ENCODE measurements around the gene MCEMP1. TPM values are rescaled to one million over a fixed set of nuclear protein-coding genes. Genes with fewer than 3 reads are reported as not detected.

MCEMP1 gene
- total RNA-seq, 1 donor from 2014 or later, result not detected

DNA sequence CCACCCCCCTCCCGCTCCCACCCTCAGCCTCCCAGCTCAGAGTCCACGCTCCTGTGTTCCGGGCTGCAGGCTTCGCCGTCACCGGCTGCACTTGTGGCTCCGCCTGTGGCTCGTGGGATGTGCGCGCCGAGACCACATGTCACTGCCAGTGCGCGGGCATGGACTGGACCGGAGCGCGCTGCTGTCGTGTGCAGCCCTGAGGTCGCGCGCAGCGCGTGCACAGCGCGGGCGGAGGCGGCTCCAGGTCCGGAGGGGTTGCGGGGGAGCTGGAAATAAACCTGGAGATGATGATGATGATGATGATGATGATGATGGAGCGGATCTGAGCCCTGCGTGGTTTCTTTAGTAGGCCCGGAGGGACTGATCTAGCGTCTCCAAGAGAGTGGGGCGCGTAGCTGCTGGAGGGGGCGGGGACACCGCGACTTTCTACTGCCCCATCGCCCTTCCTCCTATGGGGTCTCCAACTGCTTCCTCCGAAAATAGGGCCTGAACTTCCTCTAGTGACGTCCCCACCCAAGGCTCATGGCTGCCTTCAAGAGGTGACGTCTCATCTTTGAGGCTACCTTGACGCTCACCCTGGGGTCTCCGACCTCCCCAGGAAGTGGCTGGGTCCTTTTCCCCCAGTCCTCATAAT, 6.6 kb upstream of the MCEMP1 start:
- H3K36me3 ChIP-seq (ENCODE audit: control insufficient read depth in 3 of 3, insufficient read depth in 3 of 3, low read length in 3 of 3), result no peaks in the 10 kb centered on the region
- H3K4me1 ChIP-seq (ENCODE audit: control insufficient read depth in 3 of 3, insufficient read depth in 3 of 3, low read length in 3 of 3), result no peaks in the 10 kb centered on the region
- no peak overlapping the region for H3K9ac ChIP-seq (ENCODE audit: low read depth in 1 of 3, low read length in 3 of 3)
- H3K9me3 ChIP-seq (ENCODE audit: control insufficient read depth in 3 of 3, low read length in 3 of 3), result no peaks in the 10 kb centered on the region
- peaks cover 18 to 33% (median 26%) of the 10 kb centered on the region in 3 donors for H3K27me3 ChIP-seq (ENCODE audit: control insufficient read depth in 3 of 3, insufficient read depth in 3 of 3, low read length in 3 of 3)
- H3K27ac ChIP-seq (ENCODE audit: low read depth, low read length), result no peak overlapping the region
- no peak overlapping the region for H3K4me3 ChIP-seq (ENCODE audit: low read length in 3 of 3)

DNA sequence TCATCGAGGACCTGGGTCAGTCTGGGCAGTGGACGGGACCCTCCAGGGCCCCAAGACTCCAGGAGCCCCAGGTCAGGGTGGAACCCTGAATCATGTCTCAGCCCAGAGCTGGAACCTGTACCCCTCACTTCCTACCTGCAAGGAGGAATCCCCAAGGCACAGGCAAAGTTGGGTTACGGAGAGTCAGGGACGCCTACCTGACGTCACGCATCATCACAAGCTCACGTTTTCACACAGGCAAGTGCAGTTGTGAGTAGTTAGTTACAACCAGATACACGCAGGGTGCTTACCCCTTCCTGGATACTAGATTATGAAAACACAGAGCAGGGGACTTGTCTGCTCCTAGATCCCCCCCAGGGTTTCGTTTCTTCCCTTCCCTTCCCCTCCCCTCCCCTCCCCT, 6.1 kb upstream of the MCEMP1 start:
- no peaks in the 10 kb centered on the region for H3K4me1 ChIP-seq (ENCODE audit: control insufficient read depth in 3 of 3, insufficient read depth in 3 of 3, low read length in 3 of 3)

DNA sequence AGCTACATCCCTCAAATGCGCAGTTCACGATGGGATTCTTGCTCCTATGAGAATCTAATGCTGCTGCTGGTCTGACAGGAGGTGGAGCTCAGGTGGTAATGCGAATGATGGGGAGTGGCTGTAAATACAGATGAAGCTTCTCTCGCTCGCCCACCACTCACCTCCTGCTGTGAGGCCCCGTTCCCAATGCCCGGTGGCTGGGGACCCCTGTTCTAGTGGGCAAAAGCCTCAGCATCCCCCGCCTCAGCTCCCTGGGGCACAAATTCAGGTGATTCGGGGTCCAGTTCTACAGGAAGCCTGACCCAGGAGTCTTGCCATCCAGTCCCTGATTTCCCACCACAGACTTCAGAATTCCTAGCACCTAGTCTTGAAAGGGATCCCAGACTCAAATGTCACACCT, 4.4 kb upstream of the MCEMP1 start:
- no peak overlapping the region for H3K9ac ChIP-seq (ENCODE audit: low read depth in 1 of 3, low read length in 3 of 3)
- H3K4me3 ChIP-seq (ENCODE audit: low read length in 3 of 3), result no peak overlapping the region
- H3K27me3 ChIP-seq (ENCODE audit: control insufficient read depth in 3 of 3, insufficient read depth in 3 of 3, low read length in 3 of 3), result peaks cover 23 to 44% (median 35%) of the 10 kb centered on the region in 3 donors
- H3K36me3 ChIP-seq (ENCODE audit: control insufficient read depth in 3 of 3, insufficient read depth in 3 of 3, low read length in 3 of 3), result no peaks in the 10 kb centered on the region
- H3K9me3 ChIP-seq (ENCODE audit: control insufficient read depth in 3 of 3, low read length in 3 of 3), result no peaks in the 10 kb centered on the region
- H3K4me1 ChIP-seq (ENCODE audit: control insufficient read depth in 3 of 3, insufficient read depth in 3 of 3, low read length in 3 of 3), result no peaks in the 10 kb centered on the region
- H3K27ac ChIP-seq (ENCODE audit: low read depth, low read length), result no peak overlapping the region

More for the DNA sequence above, 6.1 kb upstream of the MCEMP1 start:
- Histone ChIP-seq H3K27ac (ENCODE audit: low read depth, low read length) (no peak overlapping the region), H3K9ac (ENCODE audit: low read depth in 1 of 3, low read length in 3 of 3) (no peak overlapping the region), H3K27me3 (ENCODE audit: control insufficient read depth in 3 of 3, insufficient read depth in 3 of 3, low read length in 3 of 3) (peaks cover 20 to 34% (median 26%) of the 10 kb centered on the region in 3 donors), H3K36me3 (ENCODE audit: control insufficient read depth in 3 of 3, insufficient read depth in 3 of 3, low read length in 3 of 3) (no peaks in the 10 kb centered on the region), H3K4me3 (ENCODE audit: low read length in 3 of 3) (no peak overlapping the region), H3K9me3 (ENCODE audit: control insufficient read depth in 3 of 3, low read length in 3 of 3) (no peaks in the 10 kb centered on the region)

DNA sequence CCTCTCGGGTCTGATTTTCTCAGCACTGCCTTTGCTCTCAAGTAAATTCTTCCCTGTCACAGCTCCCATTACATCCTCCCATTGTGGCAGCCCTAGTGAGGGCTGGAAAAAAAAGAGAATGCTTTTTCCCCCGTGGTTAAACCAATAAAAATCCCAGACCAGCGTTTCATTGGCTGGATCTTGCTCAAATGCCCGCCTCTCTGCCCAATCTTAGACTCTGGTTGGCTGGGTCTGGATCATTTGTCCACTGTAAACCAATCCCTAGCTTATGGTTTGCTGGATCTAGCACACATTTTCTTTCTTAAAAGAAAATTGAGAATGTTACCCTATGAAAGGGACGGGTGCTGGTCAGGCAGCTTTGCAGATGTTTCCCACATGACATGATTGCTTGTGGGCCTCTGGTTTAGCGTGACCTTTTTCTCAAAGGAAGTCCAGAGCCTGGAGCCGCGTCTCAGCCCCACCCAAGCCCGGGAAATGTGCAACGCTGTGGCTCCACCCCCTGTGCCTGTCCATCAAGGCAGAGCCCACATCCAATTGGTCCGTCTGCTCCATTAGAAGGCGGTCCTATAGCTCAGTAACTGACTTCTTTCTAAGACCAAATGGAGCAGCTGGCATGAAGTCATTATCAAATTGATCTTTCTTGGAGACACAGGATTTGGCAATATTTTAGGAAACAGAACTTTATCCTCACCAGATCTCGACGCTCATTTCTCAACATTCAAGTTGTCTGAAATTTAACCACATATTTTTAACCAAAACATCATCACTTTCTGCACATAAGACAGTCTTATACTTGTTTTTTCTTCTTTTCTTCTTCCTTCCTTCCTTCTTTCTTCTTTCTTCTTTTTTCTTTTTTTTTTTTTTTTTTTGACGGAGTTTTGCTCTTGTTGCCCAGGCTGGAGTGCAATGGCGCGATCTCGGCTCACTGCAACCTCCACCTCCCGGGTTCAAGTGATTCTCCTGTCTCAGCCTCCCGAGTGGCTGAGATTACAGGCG, 2.6 kb upstream of the MCEMP1 start:
- H3K4me3 ChIP-seq (ENCODE audit: low read length in 3 of 3), result no peak overlapping the region
- H3K9me3 ChIP-seq (ENCODE audit: control insufficient read depth in 3 of 3, low read length in 3 of 3), result no peaks in the 10 kb centered on the region
- H3K9ac ChIP-seq (ENCODE audit: low read depth in 1 of 3, low read length in 3 of 3), result no peak overlapping the region
- peaks cover 22 to 50% (median 33%) of the 10 kb centered on the region in 3 donors for H3K27me3 ChIP-seq (ENCODE audit: control insufficient read depth in 3 of 3, insufficient read depth in 3 of 3, low read length in 3 of 3)
- H3K4me1 ChIP-seq (ENCODE audit: control insufficient read depth in 3 of 3, insufficient read depth in 3 of 3, low read length in 3 of 3), result peaks cover 0 to 3% (median 0%) of the 10 kb centered on the region in 3 donors
- no peak overlapping the region for H3K27ac ChIP-seq (ENCODE audit: low read depth, low read length)
- H3K36me3 ChIP-seq (ENCODE audit: control insufficient read depth in 3 of 3, insufficient read depth in 3 of 3, low read length in 3 of 3), result no peaks in the 10 kb centered on the region

DNA sequence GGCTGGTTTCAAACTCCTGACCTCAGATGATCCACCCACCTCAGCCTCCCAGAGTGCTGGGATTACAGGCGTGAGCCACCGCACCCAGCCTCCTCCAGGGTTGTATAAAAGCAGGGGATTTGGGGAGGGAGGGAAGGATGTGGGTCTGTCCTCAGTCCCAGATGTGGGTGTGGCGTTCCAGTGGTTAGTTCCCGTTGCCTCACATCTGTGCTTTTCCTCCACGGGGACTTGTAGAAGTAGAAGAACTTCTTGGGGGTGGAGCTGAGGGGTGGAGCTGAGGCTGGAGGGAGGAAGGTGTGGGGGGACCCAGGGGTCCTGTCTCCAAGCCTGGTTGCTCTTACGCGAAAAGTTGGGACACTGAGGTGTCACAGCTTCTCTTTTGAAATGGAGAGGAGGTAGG, 514 bp upstream of the MCEMP1 start:
- H3K9ac ChIP-seq (ENCODE audit: low read depth in 1 of 3, low read length in 3 of 3), result no peak overlapping the region
- H3K4me3 ChIP-seq (ENCODE audit: low read length in 3 of 3), result no peak overlapping the region
- no peaks in the 10 kb centered on the region for H3K9me3 ChIP-seq (ENCODE audit: control insufficient read depth in 3 of 3, low read length in 3 of 3)
- peaks cover 9 to 40% (median 23%) of the 10 kb centered on the region in 3 donors for H3K27me3 ChIP-seq (ENCODE audit: control insufficient read depth in 3 of 3, insufficient read depth in 3 of 3, low read length in 3 of 3)
- H3K36me3 ChIP-seq (ENCODE audit: control insufficient read depth in 3 of 3, insufficient read depth in 3 of 3, low read length in 3 of 3), result no peaks in the 10 kb centered on the region
- no peak overlapping the region for H3K27ac ChIP-seq (ENCODE audit: low read depth, low read length)
- peaks cover 7 to 17% (median 12%) of the 10 kb centered on the region in 3 donors for H3K4me1 ChIP-seq (ENCODE audit: control insufficient read depth in 3 of 3, insufficient read depth in 3 of 3, low read length in 3 of 3)

DNA sequence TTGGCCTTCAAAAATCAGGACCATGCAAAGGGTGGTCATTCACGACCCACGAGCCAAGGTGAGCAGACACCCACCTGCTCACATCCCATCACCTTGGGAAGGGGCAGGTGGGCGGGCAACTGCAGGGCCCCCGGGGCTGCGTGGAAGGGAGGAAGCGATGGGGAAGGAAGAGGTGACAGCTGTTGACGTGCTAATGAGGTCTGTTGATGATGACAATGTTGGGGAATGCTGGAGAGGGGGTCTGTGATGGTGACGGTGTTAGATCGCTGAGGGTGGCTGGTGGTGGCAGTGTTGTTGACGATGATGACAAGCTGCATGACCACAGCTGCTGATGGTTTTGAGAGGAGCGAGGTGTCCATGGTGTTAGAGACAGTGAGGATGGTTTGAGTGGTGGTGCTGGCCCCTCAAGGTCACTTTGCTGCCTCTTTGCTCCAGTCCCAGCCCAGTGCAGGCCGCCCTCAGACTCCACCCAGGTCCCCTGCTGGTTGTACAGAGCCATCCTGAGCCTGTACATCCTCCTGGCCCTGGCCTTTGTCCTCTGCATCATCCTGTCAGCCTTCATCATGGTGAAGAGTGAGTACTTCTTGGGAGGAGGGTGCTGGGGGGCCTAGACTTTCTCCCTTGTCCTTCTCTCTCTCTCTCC, 900 bp downstream of the MCEMP1 start:
- Histone ChIP-seq H3K36me3 (ENCODE audit: control insufficient read depth in 3 of 3, insufficient read depth in 3 of 3, low read length in 3 of 3) (peaks cover 6 to 8% (median 6%) of the 10 kb centered on the region in 3 donors), H3K27ac (ENCODE audit: low read depth, low read length) (no peak overlapping the region), H3K27me3 (ENCODE audit: control insufficient read depth in 3 of 3, insufficient read depth in 3 of 3, low read length in 3 of 3) (peaks cover 9 to 34% (median 18%) of the 10 kb centered on the region in 3 donors), H3K9ac (ENCODE audit: low read depth in 1 of 3, low read length in 3 of 3) (no peak overlapping the region), H3K9me3 (ENCODE audit: control insufficient read depth in 3 of 3, low read length in 3 of 3) (no peaks in the 10 kb centered on the region), H3K4me1 (ENCODE audit: control insufficient read depth in 3 of 3, insufficient read depth in 3 of 3, low read length in 3 of 3) (peaks cover 15 to 29% (median 20%) of the 10 kb centered on the region in 3 donors), H3K4me3 (ENCODE audit: low read length in 3 of 3) (no peak overlapping the region)

- Histone ChIP-seq H3K27ac (ENCODE audit: low read depth, low read length) (no peak overlapping the region), H3K4me3 (ENCODE audit: low read length in 3 of 3) (peak overlapping the region in 1 of 3 donors; percentile 29), H3K27me3 (ENCODE audit: control insufficient read depth in 3 of 3, insufficient read depth in 3 of 3, low read length in 3 of 3) (peaks cover 9 to 28% (median 14%) of the 10 kb centered on the region in 3 donors)
These were observed 2.3 kb downstream of the MCEMP1 start for GRCh38 chr19:7678971-7679751.

GRCh38 chr19:7679771-7680605, 3.1 kb downstream of the MCEMP1 start:
- peaks cover 9 to 28% (median 14%) of the 10 kb centered on the region in 3 donors for H3K27me3 ChIP-seq (ENCODE audit: control insufficient read depth in 3 of 3, insufficient read depth in 3 of 3, low read length in 3 of 3)
- H3K9me3 ChIP-seq (ENCODE audit: control insufficient read depth in 3 of 3, low read length in 3 of 3), result no peaks in the 10 kb centered on the region
- H3K4me3 ChIP-seq (ENCODE audit: low read length in 3 of 3), result peak overlapping the region; percentile 75 to 88 (median 88)
- peak overlapping the region in 2 of 3 donors; percentile 40 to 94 for H3K9ac ChIP-seq (ENCODE audit: low read depth in 1 of 3, low read length in 3 of 3)
- H3K4me1 ChIP-seq (ENCODE audit: control insufficient read depth in 3 of 3, insufficient read depth in 3 of 3, low read length in 3 of 3), result peaks cover 15 to 29% (median 20%) of the 10 kb centered on the region in 3 donors
- peak overlapping the region; percentile 84 for H3K27ac ChIP-seq (ENCODE audit: low read depth, low read length)
- peaks cover 7 to 13% (median 10%) of the 10 kb centered on the region in 3 donors for H3K36me3 ChIP-seq (ENCODE audit: control insufficient read depth in 3 of 3, insufficient read depth in 3 of 3, low read length in 3 of 3)

More at GRCh38 chr19:7678971-7679751, 2.3 kb downstream of the MCEMP1 start:
- Histone ChIP-seq H3K4me1 (ENCODE audit: control insufficient read depth in 3 of 3, insufficient read depth in 3 of 3, low read length in 3 of 3) (peaks cover 15 to 29% (median 20%) of the 10 kb centered on the region in 3 donors), H3K9me3 (ENCODE audit: control insufficient read depth in 3 of 3, low read length in 3 of 3) (no peaks in the 10 kb centered on the region), H3K9ac (ENCODE audit: low read depth in 1 of 3, low read length in 3 of 3) (no peak overlapping the region), H3K36me3 (ENCODE audit: control insufficient read depth in 3 of 3, insufficient read depth in 3 of 3, low read length in 3 of 3) (peaks cover 7 to 13% (median 10%) of the 10 kb centered on the region in 3 donors)
